Keratinocyte (primary cell): ENCODE measurements around the gene NFATC2. TPM values are rescaled to one million over a fixed set of nuclear protein-coding genes. Genes with fewer than 3 reads are reported as not detected.

Source experiments
- DNase-seq: peaks from one replicate; pipeline ENCODE4 v3.0.0-alpha.2; 2011; ENCODE audit warnings: low read depth, missing footprints, low spot score
- FAIRE-seq: peaks from 2 replicates; lab custom pipeline; 2011; peaks lifted over from hg19 to GRCh38; lab: Jason Lieb, UNC
- H2AFZ ChIP-seq: 2 replicates; pipeline ENCODE4 v1.6.0; 2012; ENCODE audit warnings: low read length, control low read depth, inconsistent platforms; ENCODE audit not compliant: control insufficient read depth
- H3K27ac ChIP-seq: 2 replicates; pipeline ENCODE4 v1.5.1; 2011; ENCODE audit warnings: low read length; ENCODE audit not compliant: control insufficient read depth, insufficient read depth
- H3K27me3 ChIP-seq: 3 replicates; pipeline ENCODE4 v1.6.0; 2011; ENCODE audit warnings: low read length; ENCODE audit not compliant: control insufficient read depth, insufficient read depth; ENCODE audit errors: extremely low read depth
- H3K36me3 ChIP-seq, 2 experiments: 2 replicates in 1 of 2; 3 replicates in 1 of 2; pipeline ENCODE4 v1.5.1; 2011; ENCODE audit warnings: low read length in 2 of 2, mild to moderate bottlenecking in 1 of 2; ENCODE audit not compliant: control insufficient read depth in 2 of 2, insufficient read depth in 2 of 2; ENCODE audit errors: extremely low read depth in 1 of 2
- H3K4me1 ChIP-seq: 3 replicates; pipeline ENCODE4 v1.5.1; 2011; ENCODE audit warnings: low read length; ENCODE audit not compliant: control insufficient read depth, insufficient read depth; ENCODE audit errors: extremely low read depth
- H3K4me2 ChIP-seq: 3 replicates; pipeline ENCODE4 v1.6.0; 2011; ENCODE audit warnings: low read depth, low read length; ENCODE audit not compliant: control insufficient read depth, insufficient read depth; ENCODE audit errors: extremely low read depth
- H3K4me3 ChIP-seq, 3 experiments: fragments of 200-600 bp in 1 of 3; sonication (generic) in 1 of 3; 2 replicates in 2 of 3; 3 replicates in 1 of 3; pipeline ENCODE4 v1.5.1; 2011 to 2016; ENCODE audit warnings: low read length in 3 of 3, mild to moderate bottlenecking in 3 of 3, control low read depth in 2 of 3, inconsistent platforms in 1 of 3, low read depth in 1 of 3, mixed read lengths in 1 of 3, mixed run types in 1 of 3, moderate library complexity in 1 of 3; ENCODE audit not compliant: control insufficient read depth in 2 of 3, insufficient read depth in 2 of 3; ENCODE audit errors: extremely low read depth in 1 of 3
- H3K79me2 ChIP-seq: 2 replicates; pipeline ENCODE4 v1.6.0; 2012; ENCODE audit warnings: low read length; ENCODE audit not compliant: control insufficient read depth, insufficient read depth
- H3K9ac ChIP-seq: 3 replicates; pipeline ENCODE4 v1.6.0; 2011; ENCODE audit warnings: low read length; ENCODE audit not compliant: control insufficient read depth, insufficient read depth; ENCODE audit errors: extremely low read depth
- H3K9me1 ChIP-seq: 3 replicates; pipeline ENCODE4 v1.6.0; 2011; ENCODE audit warnings: low read length; ENCODE audit not compliant: control insufficient read depth, insufficient read depth; ENCODE audit errors: extremely low read depth
- H3K9me3 ChIP-seq: 2 replicates; pipeline ENCODE4 v1.5.1; 2012; ENCODE audit warnings: low read depth, low read length; ENCODE audit not compliant: control insufficient read depth
- H4K20me1 ChIP-seq: 3 replicates; pipeline ENCODE4 v1.6.0; 2011; ENCODE audit warnings: low read length; ENCODE audit not compliant: control insufficient read depth, insufficient read depth; ENCODE audit errors: extremely low read depth
- EZH2 ChIP-seq: IDR thresholded peaks from one replicate; pipeline ENCODE4 v1.6.1; 2012; ENCODE audit warnings: inconsistent platforms, mild to moderate bottlenecking, low read length, moderate library complexity
- dilution Hi-C: fragments of 300-500 bp; cut with MboI; formaldehyde crosslinking; loops from one replicate; pipeline ENCODE4 v1.7.0; 2020; ENCODE audit warnings: low sequenced_read_pairs; ENCODE audit not compliant: extremely low pct_ligation_motif_present
- polyA plus RNA-seq, 5 experiments: library from polyadenylated mRNA; depleted of rRNA in 3 of 5; stranded (reverse) in 3 of 5; stranded (forward) in 1 of 5; unstranded in 1 of 5; fragments of >200 nt; gene quantifications; 1 replicate in 1 of 5; 2 replicates in 3 of 5; 3 replicates in 1 of 5; pipeline versions ENCODE4 v1.2.1 to v1.2.3, GENCODE V29; 2011 to 2012; ENCODE audit warnings: missing spikeins in 2 of 5, low read depth in 1 of 5, low replicate concordance in 1 of 5
- TF ChIP-seq, protein P1 (sequence below), 3 experiments: IDR thresholded peaks in 1 of 3; conservative IDR thresholded peaks in 1 of 3; optimal IDR thresholded peaks in 1 of 3; 2 replicates in 2 of 3; 3 replicates in 1 of 3; pipeline versions ENCODE3 to v1.5.1; 2011; ENCODE audit warnings: low read length in 3 of 3, mild to moderate bottlenecking in 3 of 3, moderate library complexity in 2 of 3, control low read depth in 1 of 3, inconsistent platforms in 1 of 3; ENCODE audit not compliant: insufficient read depth in 2 of 3; ENCODE audit errors: extremely low read depth in 1 of 3

The NFATC2 gene
- polyA plus RNA-seq, 1 donor (not counting 4 experiments of a cell fraction or from before 2014, with no cell fraction given): 0.05 TPM

GRCh38 chr20:51586005-51586440 lies 43.5 kb upstream of the NFATC2 start:
- H2AFZ ChIP-seq: no peak overlapping the region
- H3K9me1 ChIP-seq: no peaks in the 10 kb centered on the region
- no peaks in the 10 kb centered on the region for H3K36me3 ChIP-seq
- DNase-seq: no peak
- TF ChIP-seq EZH2: no peak
- TF ChIP-seq, protein P1, sequence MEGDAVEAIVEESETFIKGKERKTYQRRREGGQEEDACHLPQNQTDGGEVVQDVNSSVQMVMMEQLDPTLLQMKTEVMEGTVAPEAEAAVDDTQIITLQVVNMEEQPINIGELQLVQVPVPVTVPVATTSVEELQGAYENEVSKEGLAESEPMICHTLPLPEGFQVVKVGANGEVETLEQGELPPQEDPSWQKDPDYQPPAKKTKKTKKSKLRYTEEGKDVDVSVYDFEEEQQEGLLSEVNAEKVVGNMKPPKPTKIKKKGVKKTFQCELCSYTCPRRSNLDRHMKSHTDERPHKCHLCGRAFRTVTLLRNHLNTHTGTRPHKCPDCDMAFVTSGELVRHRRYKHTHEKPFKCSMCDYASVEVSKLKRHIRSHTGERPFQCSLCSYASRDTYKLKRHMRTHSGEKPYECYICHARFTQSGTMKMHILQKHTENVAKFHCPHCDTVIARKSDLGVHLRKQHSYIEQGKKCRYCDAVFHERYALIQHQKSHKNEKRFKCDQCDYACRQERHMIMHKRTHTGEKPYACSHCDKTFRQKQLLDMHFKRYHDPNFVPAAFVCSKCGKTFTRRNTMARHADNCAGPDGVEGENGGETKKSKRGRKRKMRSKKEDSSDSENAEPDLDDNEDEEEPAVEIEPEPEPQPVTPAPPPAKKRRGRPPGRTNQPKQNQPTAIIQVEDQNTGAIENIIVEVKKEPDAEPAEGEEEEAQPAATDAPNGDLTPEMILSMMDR (optimal IDR thresholded peaks at IDR 0.05 in 1 of 3, IDR thresholded peaks at IDR 0.05 in 1 of 3, conservative IDR thresholded peaks at IDR 0.05 in 1 of 3; ENCODE audit: extremely low read depth in 1 of 3, insufficient read depth in 2 of 3, low read length in 3 of 3): no peak
- no peak overlapping the region for H3K4me3 ChIP-seq
- H3K27me3 ChIP-seq: no peaks in the 10 kb centered on the region
- no peak for FAIRE-seq
- H3K9ac ChIP-seq: no peak overlapping the region
- H3K4me2 ChIP-seq: no peak overlapping the region
- H3K79me2 ChIP-seq: no peaks in the 10 kb centered on the region
- no peaks in the 10 kb centered on the region for H3K9me3 ChIP-seq
- H4K20me1 ChIP-seq: no peaks in the 10 kb centered on the region
- dilution Hi-C loops: no loop called here
- H3K27ac ChIP-seq: no peak overlapping the region
- H3K4me1 ChIP-seq: peaks cover 3% of the 10 kb centered on the region

GRCh38 chr20:51585148-51585547 lies 42.6 kb upstream of the NFATC2 start:
- dilution Hi-C loops: no loop called here
- H2AFZ ChIP-seq: no peak overlapping the region
- H3K4me1 ChIP-seq: peaks cover 3% of the 10 kb centered on the region
- H3K27ac ChIP-seq: no peak overlapping the region
- DNase-seq: no peak
- H3K4me3 ChIP-seq: no peak overlapping the region
- no peaks in the 10 kb centered on the region for H3K27me3 ChIP-seq
- H3K9me1 ChIP-seq: no peaks in the 10 kb centered on the region
- no peak overlapping the region for H3K4me2 ChIP-seq
- TF ChIP-seq EZH2: no peak
- TF ChIP-seq, protein P1 (optimal IDR thresholded peaks at IDR 0.05 in 1 of 3, IDR thresholded peaks at IDR 0.05 in 1 of 3, conservative IDR thresholded peaks at IDR 0.05 in 1 of 3; ENCODE audit: extremely low read depth in 1 of 3, insufficient read depth in 2 of 3, low read length in 3 of 3): no peak
- H4K20me1 ChIP-seq: no peaks in the 10 kb centered on the region
- no peaks in the 10 kb centered on the region for H3K79me2 ChIP-seq
- H3K9me3 ChIP-seq: no peaks in the 10 kb centered on the region
- no peak for FAIRE-seq
- no peaks in the 10 kb centered on the region for H3K36me3 ChIP-seq
- no peak overlapping the region for H3K9ac ChIP-seq
